HG03469 (cell line): ENCODE data around the gene FMN1.

Experiments
- ATAC-seq: cut with Tn5 transposase; IDR thresholded peaks from one replicate; pipeline ENCODE4 v1.9.1; 2021; ENCODE audit warnings: mild to moderate bottlenecking, moderate library complexity, moderate number of reproducible peaks; ENCODE audit not compliant: unreplicated experiment

The FMN1 gene

DNA sequence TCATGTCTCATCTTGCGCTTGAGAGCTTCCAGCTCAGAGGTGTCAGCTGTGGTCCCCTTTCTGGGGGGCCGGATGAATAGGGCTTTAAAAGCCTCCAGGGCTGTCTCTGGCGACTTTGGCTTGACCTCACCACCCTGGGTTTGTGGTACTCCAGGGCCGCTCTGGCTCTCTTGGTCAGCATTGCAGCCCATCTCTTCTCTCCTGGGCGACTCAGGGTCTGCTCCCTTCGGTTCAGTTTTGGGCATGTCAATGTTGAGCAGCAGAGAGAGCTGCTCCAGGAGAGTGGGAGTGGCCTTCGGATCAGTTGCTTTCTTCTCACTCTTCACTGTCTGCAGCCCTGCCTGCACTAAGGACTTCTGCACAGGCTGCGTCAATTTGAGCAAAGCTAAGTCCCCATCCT lies 127.9 kb downstream of the FMN1 start:
- no peak for ATAC-seq

GRCh38 chr15:33064878-33065277 lies 129.6 kb downstream of the FMN1 start:
- no peak for ATAC-seq

DNA sequence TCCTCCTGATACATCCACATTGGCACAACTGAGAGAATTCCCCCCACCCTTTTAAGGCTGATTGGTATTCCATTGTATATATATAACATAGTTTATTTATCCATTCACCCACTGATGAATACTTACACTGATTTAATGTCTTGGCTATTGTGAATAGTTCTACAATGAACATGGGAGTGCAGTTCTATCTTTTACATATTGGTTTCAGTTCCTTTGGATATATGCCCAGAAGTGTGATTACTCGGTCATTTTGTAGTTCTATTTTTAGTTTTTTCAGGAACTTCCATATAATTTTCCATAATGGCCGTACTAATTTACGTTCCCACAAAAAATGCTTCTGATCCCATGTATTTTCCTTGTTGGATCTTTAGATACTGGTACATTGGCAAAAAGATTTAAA lies 135.3 kb downstream of the FMN1 start:
- ATAC-seq: no peak

GRCh38 chr15:33057845-33058244 lies 136.7 kb downstream of the FMN1 start:
- no peak for ATAC-seq

- no peak for ATAC-seq
Measured at GRCh38 chr15:33055962-33056361, 138.6 kb downstream of the FMN1 start.

GRCh38 chr15:33051528-33051927 lies 143.0 kb downstream of the FMN1 start:
- no peak for ATAC-seq

DNA sequence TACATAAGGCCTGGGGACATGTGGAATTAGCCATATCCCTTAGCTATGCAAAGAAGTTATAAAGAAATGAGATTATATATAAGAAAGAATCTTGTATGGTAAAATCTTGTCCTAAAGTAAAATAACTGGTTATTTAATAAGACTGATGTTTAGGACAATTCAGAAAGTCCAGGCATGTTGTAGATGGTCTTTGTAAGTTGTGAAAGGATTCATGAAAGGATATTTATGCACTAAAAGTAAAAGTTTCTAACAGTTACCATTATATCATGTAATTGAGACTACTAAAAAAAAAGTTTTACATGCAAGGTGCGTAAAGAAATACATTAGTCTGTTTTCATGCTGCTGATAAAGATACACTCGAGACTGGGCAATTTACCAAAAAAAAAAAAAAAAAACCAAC lies 146.3 kb downstream of the FMN1 start:
- ATAC-seq: no peak

DNA sequence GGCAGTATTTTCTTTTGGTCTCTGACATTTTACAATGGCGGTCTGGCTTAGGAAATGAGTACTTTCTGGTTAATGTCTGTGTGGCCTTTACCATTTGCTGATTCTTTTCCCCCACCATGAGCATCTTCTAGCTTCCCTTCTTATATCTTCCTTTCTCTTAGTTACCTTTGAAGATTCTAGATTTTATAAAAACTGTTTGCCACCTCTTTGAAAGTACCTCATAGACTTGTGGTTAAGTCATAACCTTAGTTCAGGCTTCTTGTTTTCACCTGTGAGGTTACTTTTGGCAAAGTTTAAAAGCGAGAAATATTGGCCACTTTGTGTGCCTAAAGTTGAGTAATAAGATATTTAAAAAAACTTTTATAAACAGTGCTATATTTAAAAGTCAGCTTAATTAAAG lies 147.4 kb downstream of the FMN1 start:
- ATAC-seq: no peak

GRCh38 chr15:33046329-33046728 lies 148.2 kb downstream of the FMN1 start:
- no peak for ATAC-seq

DNA sequence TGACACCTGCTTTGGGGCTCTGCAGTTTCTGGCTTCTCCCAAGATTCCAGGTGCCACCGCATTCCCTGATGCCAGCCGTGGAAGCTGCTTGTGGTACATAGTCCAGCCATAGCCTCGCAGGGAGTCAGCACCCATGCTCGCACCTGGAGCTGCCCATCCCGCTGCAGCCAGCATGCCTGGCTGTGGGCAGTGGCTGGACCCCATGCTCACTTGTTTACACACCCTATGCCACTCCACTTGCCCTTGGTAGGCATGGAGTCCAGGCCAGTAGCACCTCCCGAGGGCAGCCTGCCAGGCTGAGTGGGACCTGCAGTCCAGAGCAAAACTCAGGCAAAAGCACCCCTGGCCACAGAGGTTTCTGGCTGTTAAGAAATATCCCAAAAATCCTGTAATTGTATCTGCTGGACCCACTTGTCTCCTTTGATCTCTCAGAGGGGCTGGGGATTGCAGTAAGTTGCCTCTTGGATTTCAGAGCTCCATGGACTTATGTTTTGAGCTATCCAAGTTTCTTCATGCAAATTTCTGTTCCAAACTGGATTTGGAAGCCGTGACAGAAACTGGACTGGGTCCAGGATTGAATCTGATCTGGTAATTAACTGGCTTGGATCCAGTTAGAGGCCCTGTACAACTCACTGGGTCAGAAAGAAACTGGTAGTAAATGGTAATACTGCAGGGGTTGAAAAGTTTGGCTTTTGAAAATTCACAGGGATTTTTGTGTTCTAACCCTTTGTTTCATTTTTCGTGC lies 149.3 kb downstream of the FMN1 start:
- no peak for ATAC-seq

DNA sequence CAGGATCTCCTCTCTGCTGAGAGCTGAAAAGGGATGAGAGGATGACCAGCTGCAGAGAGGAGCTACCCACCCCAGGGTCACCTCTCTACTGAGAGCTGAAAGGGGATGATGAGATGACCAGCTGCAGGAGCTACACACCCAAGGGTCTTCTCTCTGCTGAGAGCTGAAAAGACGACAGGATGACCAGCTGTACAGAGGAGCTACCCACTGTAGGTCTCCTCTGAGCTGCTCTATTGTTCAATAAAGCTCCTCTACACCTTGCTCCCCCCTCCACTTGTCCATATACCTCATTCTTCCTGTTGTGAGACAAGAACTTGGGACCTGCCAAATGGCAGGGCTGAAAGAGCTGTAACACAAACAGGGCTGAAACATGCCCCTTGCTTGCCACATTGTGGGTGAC lies 149.9 kb downstream of the FMN1 start:
- ATAC-seq: no peak

GRCh38 chr15:33043636-33044035 lies 150.9 kb downstream of the FMN1 start:
- no peak for ATAC-seq

- no peak for ATAC-seq
Measured at GRCh38 chr15:33040496-33040895, 154.0 kb downstream of the FMN1 start.

DNA sequence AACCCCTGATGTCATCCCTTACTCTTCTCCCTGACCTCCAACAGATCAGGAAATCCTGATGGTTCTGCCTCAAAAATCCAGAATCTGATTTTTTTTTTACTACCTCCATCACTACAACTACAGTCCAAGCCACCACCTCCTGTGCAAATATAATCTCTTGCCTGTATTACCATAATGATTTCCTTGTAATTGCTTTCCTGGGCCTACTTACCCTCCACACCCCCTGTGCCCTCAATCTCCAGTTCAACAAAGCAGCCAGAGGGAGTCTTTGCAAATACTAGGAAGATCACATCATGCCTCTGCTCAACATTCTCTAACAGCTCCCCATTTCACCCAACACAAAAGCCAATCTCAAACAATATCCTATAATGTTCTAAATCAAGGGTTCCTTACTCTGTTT lies 159.9 kb downstream of the FMN1 start:
- no peak for ATAC-seq

DNA sequence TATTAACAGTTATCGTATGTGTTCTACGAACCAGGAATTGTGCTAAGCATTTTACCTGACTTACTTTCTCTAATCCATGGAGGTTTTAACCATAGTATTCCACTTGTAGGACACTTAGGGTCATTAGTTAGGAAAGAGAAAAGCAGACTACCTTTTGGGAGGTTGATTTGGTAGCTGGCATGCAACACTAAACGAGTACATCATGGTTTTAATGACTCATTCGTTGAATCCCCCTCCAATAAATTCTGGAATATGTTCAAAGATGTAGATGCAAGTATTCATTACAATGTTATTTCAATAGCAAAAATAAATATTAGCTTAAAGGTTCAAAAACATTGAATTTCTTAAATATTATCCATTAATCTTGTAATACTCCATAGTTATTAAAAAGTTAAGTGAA lies 162.5 kb downstream of the FMN1 start:
- ATAC-seq: no peak

DNA sequence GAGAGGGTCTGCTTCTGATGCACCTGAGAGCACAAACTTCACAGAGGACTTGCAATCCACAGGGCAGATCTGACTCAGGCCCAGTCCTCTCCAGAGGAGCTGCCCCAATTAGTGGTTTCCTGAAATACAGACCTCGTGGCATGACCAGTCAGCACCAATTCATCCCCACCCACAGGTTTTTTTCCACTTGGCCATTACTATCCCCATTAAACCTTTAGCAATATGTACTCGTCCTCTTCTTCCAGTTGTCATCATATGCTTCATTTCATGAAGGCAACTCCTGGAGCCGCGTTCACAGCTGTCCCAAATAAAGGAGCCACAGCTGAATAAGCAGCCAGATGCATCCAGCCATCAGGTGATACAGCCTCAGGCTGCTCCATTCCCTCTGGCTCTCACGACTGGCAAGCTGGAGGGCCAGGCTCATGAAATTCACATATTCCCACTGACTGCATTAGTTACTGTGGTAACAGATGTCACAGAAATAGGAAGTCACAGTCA lies 163.1 kb downstream of the FMN1 start:
- no peak for ATAC-seq

DNA sequence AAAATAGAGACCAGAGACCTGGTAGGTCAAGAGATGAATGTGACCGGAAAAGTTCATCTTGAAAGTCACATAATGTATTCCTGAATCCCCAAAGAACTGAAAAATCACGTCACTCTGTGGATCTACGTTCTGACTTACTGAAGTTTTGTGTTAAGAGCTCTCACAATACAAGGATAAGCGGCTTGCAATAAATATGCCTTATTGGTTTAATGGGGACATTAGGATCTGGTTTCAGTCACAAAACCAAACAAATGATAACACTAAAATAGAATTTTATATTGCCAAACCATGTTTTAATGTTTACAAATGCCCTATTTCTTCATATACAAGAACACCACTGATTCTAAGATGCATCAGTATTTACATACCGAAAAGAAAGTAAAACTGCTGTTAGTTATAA lies 164.2 kb downstream of the FMN1 start:
- ATAC-seq: no peak

DNA sequence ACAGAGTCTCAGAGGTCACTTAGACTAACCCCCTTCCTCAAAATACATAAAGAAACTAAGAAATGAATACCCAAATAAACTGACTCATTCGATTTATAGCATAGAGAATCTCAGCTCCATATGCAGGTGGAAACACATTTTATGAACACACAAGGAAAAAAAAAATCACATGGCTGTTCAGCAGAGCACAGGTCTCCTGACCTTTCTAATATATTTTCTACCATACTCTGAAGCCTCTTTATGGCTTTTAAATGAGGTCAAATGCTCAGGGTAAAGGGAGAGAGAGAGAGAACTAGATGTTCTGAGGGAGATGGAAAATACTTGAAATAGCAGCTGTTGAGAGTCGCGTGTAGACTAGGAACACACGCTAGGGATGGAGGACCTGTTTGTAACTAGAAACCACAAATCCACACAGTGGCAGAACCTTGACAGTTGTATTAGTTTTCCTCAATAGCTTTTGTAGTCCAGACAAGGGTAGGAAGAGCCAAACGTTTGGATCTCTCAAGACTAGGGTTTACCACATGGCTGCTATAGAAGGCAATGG lies 165.3 kb downstream of the FMN1 start:
- ATAC-seq: no peak

DNA sequence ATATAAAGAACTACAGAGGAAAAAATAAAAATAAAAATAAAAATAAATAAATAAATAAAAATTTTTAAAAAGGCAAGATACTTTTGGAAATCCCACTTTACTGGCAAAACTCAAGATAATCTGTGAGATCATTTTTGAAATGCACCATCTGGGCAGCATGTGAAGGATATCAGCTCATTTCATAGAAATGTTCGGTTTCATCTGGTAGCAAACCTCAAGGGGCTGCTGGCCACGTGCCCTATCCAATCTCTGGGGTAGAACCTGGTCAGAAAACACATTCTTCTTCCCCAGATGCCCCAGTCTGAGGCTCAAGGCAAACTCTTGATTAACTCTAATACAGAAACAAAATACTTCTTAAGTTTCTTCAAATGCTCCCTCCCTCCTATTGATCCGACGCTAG lies 166.0 kb downstream of the FMN1 start:
- ATAC-seq: no peak

DNA sequence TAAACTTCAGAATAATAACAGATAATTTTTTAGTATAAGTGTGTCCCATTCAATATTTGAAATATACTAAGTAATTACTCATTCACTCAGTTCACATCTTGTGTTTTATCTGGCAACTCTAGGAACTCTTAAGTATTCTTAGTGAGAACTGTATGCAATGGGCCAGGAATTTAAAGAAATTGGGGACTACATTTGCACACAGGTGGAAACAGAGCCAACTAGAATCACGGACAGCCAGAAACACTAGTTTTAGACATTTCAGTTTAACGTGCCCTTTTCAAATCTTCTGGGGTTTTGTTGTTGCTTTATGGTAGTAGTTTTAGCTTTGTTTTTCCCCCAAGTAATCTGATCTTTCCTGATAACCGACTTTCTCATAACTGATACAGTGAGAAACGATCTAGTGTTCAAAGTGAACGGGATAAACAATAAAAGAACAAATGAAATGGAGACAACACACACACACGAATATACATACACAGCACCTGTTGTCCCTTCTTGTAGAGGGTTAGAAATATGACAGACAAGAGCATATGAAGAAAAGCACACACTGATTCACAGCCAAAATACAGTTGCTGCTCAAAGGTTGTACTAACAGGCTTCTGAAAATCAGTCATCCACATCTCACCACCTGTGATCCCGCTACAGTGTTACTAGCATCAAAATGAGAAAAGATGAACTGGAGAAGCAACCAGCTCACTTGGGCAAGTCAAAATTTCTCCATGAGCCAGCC lies 167.0 kb downstream of the FMN1 start:
- ATAC-seq: no peak

- no peak for ATAC-seq
Measured at GRCh38 chr15:33026614-33027013, 167.9 kb downstream of the FMN1 start.

DNA sequence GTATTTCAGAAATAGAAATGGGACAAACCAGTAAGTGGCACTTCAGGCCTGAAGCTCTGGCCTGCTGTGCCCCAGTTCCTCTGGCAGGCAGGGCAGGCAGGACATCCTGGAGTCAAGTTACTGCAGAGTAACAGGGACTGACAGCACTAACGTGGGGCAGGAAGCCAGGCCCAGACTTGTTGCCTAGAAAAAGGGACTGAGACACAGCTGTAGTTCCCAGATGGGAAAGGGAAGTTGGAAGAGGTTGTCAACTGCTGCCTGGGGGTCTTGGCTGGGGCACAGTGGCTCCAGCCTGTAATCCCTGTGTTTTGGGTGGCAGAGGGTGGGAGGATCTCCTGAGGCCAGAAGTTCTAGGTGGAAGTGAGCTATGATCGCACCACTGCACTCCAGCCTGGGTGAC lies 171.9 kb downstream of the FMN1 start:
- no peak for ATAC-seq
